B cell (primary cell): ENCODE measurements around the gene HOXA10.

Experiments used
- CTCF ChIP-seq: fragments of 200-600 bp; IDR thresholded peaks from one replicate; pipeline ENCODE4 v1.8.0; 2022; ENCODE audit warnings: antibody characterized with exemption, mild to moderate bottlenecking
- EZH2 ChIP-seq: IDR thresholded peaks from 2 replicates; pipeline ENCODE4 v1.6.1; 2012; ENCODE audit warnings: borderline replicate concordance, low read depth, mild to moderate bottlenecking, moderate library complexity, low read length; ENCODE audit not compliant: insufficient read depth, poor library complexity, severe bottlenecking

GRCh38 chr7:27124902-27125689, 49.0 kb downstream of the HOXA10 start:
- TF ChIP-seq CTCF (no peak), EZH2 (no peak)
